HG02642 (cell line): ENCODE measurements around the gene MOSMO.
"Not testable (repeated sequence)": the region's sequence is repeated elsewhere in the genome, so short reads cannot be mapped to it uniquely, and the experiment has no call there.

Source experiments
- ATAC-seq: cut with Tn5 transposase; IDR thresholded peaks from one replicate; pipeline ENCODE4 v1.9.1; 2021; ENCODE audit warnings: mild to moderate bottlenecking; ENCODE audit not compliant: unreplicated experiment, poor library complexity

The MOSMO gene

DNA sequence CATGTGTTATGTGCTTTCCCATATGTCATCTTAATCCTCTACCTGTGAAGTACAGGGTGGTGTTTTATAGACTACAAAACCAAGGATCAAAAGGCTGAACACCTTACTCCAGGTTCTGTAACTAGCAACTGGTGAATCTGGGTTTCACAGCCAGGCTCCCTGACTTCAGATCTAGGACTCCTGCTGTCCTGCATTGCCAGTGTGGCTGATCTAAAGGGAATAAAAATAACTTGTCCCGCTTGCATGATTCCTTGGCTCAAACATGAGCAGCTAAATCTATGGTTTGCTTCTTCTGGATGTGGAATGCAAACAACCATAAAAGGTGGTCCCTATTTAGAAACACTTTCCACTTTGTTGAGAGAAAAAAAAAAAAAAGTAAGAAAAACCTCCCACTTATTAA is 80.7 kb downstream of the MOSMO start:
- no peak for ATAC-seq

DNA sequence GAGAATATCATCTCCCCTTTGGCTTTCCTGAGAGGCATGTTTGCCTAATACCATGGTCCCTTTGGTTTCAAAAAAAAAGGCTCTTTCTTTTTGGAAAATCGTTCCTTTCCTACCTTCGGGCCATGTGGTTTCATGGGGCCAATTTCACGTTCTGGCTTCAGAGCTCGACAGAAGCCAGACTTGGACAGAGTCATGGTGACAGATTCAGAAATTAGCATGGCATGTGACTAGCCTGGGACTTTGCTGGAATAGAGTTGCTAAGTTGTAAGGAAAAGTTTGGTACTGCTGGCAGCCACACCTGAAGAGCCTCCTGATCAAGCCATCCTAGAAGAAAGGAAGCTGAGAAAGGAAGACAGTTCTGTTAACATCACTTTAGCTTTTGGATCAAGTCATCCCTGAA is 82.0 kb downstream of the MOSMO start:
- no peak for ATAC-seq

DNA sequence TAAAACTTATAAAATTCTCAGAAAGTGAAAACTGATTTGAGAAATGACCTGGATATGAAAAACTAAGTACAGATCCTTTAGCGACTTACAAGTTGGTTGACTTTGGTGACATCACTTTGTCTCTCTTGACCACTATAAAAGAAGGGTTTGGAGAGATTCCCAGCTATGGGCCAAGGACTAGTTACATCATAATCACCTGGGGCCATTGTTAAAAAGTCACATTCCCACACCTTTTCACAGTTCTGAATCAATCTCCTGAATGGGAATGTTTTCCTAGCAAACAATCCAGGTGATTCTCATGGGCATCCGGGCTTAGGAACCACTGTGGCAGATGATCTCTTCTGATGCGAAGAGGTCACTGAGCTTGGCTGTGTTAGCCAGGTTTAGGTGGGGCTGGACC is 83.8 kb downstream of the MOSMO start:
- ATAC-seq: no peak

DNA sequence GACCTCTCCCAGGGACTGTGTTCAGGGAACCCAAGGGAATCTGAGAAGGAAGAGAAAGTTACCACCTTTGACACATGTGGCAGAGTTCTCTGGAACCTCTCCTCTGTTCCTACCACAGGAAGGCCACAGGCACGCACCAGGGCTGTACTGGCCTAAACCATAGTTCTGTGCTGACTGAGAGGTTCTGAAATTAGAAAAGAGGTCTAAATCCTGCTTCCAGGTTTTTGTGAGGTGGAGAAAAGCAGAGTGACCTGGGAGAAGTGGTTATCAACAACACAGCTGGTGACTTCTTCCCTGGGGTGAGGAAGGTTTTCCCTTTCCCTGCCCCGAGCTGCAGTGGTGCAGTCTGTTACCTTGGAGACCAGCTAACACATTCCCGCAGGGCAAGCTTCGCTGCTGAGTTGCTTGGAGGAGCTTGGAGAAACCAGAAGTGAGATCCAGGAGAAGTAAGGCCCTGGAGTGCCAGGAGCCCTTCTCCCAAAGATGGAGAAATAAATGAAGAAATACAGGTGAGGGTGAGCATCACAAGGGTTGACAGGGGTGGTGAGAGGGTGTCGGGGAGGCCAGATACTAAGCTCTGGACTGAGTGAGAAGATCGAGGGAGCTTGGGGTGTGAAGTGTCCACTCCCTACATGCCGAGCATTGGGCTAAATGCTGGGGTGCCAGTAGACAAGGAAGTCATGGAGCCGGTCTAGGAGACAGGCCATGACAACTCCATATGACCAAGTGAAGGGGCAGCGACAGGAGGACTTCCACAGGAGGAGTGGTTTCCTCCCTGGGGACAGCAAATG is 84.4 kb downstream of the MOSMO start, which contains the start of gene VWA3A:
Gene VWA3A, plus strand, starts transcription at position 399 of the 791 bp plus-strand sequence. Its CDS starts 97 bp downstream, at position 496.
- no peak for ATAC-seq

DNA sequence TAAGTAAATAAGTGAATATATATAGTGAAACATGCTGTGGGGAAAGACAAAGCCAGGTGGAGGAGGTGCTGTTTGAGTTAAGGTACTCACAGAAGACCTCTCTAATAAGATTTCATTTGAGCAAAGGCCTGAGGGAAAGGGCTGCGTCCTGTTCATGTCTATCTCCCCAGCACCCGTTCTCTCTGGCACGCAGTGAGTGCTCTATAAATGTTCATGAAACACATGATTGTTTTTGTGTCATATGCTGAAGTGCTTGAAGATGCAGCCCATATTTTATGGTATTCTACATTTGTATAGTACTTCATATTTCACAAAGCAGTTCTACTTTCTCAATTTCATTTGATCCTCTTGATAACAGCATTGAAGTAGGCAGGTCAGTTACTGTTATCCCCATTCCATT is 85.4 kb downstream of the MOSMO start:
- no peak for ATAC-seq

DNA sequence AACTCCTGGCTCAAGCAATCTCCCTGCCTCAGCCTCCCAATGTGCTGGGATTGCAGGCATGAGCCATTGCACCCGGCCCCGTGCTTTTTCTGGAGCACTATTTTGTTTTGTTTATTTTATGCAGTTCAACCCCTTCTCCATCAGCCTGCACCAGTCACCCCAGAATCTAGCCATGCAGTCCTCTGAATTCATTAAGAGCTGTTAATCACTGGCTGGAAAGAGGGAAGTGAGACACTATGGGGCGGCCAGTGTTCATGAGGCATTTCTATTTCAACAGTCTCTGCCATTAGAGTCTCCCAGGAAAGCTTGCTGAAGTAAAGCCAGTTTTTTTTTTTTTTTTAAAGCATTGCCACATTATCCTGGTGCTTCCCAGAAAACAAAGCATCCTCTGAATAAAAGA is 86.1 kb downstream of the MOSMO start:
- no peak for ATAC-seq

DNA sequence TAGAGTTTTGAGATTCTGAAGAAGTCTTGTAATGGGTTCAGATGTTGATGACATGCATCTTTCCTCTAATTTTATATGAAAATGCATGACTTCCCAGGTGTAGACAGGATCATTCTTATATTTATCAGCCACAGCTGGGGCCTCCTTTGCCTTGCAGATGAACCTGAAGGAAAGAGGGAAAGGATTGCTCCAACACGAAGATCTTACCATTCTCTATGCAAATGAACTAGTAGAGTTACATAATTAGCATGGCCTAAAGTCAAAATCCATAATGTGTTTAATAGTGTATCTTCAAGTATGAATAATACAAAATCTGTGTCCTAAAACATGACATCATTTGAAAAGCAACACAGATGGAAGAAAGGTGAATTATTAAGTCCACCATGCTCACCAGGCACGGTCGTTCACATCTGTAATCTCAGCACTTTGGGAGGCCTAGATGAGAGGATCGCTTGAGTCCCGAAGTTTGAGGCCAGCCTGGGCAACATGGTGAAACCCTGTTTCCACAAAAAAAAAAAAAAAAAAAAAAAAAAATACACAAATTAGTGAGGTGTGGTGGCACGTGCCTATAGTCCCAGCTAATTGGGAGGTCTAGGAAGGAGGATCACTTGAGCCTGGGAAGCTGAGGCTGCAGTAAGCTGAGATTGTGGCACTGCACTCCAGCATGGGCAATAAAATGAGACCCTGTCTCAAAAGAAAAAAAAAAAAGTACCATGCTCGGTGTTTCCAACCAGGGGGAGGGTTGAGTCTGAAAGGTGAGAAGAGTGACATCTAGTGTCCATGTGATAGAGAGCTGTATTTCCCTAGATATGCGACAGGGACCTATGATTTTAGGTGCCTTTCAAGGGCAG is 90.7 kb downstream of the MOSMO start:
- no peak for ATAC-seq

DNA sequence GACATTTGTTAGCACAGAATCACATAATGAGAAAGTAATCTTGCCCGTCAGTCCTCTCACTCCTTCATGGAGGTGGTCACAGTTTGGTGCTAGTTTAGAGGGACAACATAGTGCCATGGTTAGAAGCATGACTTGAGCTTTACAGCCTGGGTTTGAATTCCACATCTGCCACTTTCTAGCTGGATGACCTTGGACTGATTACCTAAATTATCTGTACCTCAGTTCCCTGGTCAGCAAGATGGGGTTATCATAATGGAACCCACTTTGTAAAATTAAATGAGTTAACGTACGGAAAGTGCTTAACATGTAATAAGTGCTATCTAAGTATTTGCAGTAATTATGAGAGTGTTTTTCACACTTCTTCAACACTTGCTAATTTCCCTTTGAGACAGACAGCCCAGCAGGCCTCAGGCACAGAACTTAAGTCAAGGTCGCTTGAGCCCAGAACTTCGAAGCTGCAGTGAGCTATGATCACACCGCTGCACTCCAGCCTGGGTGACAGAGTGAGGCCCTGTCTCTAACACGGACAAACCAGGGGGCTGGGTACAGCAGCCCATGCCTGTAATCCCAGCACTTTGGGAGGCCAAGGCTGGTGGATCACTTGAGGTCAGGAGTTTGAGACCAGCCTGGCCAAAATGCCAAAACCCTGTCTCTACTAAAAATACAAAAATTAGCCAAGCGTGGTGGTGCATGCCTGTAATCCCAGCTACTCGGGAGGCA is 91.5 kb downstream of the MOSMO start:
- no peak for ATAC-seq

DNA sequence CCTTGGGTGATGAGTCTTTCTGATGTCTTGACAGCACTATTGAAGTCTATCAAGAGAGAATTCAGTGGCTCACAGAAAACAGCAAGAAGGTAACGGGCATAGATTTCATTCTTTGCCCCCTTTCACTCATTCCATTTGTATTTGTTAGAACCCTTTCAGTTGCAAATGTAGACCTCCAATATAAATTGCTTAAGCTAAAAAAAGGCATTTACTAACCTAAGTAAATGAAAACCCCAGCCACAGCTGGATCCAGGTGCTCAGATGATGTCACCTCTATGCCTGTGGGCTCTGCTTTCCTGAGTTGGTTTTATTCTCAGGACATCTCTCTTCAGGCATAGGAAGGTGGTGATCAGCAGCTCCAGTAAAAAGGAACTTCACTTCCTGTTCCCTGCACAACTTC is 95.5 kb downstream of the MOSMO start:
- no peak for ATAC-seq

DNA sequence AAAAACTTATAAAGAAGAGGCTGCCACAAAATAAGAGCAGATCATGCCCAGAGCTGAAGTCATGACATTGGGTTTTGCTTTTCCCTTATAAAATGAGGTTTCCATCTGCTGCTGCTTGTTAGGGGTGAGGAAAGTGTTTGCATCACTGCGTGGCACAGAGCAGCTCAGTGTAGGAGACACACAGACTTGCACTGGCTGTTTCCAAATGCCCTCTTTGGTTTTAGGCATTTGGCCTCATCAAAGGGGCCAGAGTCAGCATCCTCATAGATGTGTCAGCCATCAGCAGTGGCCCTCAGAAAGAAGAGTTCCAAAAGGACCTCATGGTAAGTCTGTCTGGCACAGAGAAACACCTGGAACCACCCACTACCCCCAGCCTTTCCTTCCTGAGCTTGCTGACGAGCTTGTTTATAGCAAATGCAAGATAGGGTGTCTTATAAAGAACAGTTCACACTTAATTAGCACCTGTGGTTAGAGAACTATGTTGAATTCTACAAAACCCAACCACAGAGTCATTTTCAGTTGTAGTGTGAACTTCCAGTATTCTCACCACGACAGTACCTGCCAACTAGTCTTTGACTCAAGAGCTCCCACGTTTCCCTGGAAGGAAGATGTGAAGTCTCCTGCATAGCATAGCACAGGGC is 101.5 kb downstream of the MOSMO start:
- no peak for ATAC-seq

DNA sequence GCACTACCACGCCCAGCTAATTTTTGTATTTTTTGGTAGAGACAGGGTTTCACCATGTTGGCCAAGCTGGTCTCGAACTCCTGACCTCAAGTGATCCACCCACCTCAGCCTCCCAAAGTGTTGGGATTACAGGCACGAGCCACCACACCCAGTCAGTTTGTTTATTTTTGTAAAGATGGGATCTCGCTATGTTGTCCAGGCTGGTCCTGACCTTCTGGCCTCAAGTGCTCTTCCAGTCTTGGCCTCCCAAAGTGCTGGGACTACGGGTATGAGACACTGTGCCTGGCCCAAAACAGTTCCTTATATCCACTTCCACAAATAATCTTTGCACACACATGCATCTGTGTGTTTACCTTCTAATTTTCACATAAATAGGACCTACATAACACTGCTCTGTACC is 103.7 kb downstream of the MOSMO start:
- not testable (repeated sequence) for ATAC-seq

DNA sequence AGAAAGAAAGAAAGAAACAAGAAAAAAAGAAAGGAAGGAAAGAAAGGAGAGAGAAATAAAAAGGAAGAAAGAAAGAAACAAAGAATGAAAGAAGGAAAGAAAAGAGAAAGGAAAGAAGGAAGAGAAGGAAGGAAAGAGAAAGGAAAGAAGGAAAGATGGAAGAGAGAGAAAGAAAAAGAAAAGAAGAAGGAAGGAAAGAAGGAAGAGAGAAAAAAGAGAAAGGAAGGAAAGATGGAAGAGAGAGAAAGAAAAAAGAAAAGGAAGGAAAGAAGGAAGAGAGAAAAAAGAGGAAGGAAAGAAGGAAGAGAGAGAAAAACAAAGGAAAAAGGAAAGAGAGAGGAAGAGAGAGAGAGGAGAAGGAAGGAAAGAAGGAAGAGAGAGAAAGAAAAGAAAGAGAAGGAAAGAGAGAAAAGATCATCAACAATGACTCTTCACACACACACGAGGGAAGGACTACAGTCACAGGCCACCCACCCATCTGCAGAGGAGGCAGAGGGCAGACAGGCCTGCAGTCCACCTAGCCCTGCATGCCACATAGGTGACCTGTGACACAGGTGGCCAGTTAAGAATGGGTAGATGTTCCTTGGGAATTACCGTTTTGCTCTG is 108.3 kb downstream of the MOSMO start:
- no peak for ATAC-seq

DNA sequence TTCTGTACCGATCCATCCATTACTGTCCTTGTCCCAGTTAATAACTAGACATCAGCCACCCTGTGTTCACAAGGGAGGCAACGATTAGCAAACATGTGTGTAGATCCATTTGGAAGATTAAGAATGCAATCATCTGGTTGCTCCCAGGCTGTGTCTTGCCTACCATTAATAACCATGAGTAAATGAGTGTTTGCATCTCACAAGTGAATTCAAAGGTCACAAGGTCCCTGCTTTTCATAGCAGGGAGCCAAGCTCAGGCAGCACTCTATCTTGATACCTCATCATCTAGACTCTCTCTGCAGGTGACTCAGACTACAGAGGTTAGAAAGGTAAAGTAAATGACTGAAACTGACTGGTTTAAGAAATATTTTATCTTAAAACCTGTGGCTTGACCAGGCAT is 109.7 kb downstream of the MOSMO start:
- ATAC-seq: no peak

DNA sequence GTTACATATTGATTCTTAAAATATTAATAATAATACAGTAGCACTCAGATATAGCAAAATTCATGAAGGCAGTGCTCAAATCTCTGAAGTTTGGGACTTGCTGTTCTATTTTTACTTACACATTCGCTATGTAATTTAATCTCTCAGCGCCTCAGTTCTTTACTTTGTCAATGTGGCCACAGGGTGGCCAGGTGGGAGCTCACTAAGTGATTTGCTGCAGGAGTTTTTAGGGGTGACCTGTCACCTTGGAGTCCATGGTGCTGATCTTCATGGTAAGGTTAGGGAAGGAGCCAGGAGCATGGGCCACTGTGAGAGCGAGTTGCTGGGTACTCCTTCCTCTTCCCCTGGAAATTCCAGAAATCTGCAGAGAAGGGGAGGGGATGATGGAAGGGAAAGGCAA is 112.5 kb downstream of the MOSMO start:
- no peak for ATAC-seq

DNA sequence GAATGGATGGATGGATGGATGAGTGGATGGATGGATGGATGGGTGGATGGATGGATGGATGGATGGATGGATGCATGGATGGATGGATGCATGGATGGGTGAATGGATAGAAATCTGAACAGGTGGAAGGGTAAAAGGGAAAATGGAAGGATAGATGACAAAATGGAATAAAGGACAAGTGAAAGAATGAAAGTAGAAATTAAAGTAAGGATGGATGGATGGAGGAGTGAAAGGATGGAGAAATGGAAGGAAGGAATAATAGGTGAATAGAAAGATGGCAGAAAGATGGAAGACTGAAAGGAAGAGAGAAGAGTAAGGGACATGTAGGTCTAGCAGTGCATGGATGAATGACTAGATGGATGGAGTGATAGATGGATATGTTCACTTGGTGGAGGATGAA is 114.3 kb downstream of the MOSMO start:
- no peak for ATAC-seq

DNA sequence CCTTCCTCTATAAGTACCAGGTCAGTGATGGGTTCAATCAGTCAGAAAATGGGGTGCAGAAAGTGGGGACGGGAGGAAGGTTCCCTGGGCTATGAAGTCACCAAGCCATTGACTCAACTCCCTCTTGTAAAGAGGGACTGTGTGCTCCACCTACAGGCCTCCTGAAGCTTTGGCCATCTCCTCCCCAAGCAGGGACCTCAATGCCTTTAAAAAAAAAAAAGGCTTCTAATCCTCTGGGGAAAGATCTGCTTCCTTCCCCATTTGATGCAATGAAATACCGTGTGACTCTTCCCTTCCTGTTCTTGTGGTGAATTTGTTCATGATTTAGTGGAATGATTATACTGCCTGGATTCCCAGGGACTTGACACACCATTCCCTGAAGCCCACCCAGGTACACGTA is 115.2 kb downstream of the MOSMO start:
- no peak for ATAC-seq

DNA sequence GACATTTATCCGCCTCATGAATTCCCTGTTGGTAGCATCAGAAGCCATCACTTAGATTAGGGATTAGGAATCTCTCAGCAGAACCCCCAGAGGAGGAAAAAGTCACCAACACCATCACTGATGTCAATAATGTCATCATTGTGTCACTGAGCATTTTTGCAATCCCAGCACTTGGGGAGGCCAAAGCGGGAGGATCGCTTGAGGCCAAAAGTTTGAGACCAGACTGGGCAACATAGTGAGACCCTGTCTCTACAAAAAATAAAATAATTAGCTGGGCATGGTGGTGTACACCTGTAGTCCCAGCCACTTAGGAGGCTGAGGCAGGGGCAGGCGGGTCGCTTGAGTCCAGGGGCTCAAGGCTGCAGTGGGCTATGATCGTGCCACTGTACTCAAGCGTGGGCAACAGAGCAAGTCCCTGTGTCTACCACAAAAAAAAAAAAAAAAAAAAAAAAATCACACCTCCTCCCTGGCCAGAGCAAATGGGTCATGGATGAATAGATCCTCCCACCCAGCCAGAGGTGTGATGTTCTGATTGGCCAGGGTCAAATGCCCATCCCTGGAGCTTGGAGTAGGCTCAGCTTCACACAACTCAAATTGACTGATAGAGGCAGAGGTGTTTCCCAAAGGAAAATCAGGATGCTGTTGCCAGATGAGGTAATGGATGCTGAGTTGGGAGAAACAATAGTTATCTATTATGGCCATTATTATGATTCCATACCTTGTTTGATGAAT is 116.0 kb downstream of the MOSMO start:
- ATAC-seq: no peak

DNA sequence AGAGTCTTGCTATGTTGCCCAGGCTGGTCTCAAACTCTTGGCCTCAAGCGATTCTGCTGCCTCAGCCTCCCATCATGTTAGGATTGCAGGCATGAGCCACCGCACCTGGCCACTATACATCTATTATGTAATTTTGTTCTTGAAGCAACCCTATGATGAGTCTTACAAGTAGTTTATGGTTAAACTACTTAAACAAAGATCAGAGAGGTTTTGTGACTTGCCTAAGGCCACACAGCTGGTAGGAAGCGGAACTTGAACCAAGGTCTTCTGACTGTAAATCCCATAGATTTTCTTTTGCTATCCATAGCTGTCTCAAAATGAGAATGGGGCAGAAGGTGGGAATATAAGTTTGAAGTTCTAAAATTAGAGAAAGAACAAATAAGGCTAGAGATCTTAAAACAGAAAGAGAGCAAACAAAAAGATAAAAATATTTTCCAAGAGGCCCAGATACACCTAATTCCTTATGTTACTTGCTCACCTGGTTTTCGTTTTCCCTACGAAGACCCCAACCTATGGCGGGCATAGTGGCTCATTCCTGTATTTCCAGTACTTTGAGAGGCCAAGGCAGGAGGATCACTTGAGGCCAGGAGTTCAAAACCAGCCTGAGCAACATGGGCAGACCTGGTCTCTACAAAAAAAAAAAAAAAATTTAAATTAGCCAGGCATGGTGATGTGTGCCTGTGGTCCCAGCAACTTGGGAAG is 116.8 kb downstream of the MOSMO start:
- no peak for ATAC-seq

DNA sequence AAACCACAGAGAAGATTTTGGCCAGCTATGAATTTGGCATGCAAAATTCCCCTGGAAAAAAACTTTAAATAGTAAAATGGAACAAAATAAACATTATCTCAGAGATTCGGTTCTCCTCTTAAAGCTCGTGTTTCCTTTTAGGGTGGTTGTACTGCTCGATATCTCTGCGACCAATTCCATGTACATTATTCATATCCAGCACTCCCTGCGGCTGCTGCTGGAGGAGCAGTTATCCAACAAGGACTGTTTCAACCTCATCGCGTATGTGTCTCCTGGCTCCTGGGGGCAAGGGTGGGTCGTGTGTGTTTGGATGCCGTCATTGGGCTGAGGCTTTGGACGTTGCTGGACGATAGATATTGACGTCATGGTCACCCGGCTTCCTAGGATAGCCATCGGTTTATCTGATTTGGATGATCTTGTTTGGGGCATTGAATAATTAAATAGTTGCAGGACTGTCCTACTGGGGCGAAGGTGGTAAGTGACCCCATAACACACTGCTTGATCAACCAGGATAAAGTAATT is 118.2 kb downstream of the MOSMO start:
- ATAC-seq: no peak
